Measurements from ENCODE around the gene TBC1D5.

Gene TBC1D5

GRCh38 chr3:17153209-17153608 lies 589.2 kb downstream of the TBC1D5 start:
- no peak overlapping the region for H3K4me3 ChIP-seq (ENCODE audit: low read depth, low read length)
- in situ Hi-C loops (cut with HindIII; ENCODE audit: low sequenced_read_pairs): no loop called here
- TF ChIP-seq CTCF (IDR thresholded peaks at IDR 0.05; ENCODE audit: low read depth, low read length): no peak
- no peak for DNase-seq (ENCODE audit: low read depth, low spot score)

GRCh38 chr3:17151598-17152373 lies 590.6 kb downstream of the TBC1D5 start:
- no peak for TF ChIP-seq CTCF (IDR thresholded peaks at IDR 0.05; ENCODE audit: low read depth, low read length)
- no peak overlapping the region for H3K4me3 ChIP-seq (ENCODE audit: low read depth, low read length)
- in situ Hi-C loops (cut with HindIII; ENCODE audit: low sequenced_read_pairs): no loop called here
- DNase-seq (ENCODE audit: low read depth, low spot score): no peak

GRCh38 chr3:17149076-17149475 lies 593.4 kb downstream of the TBC1D5 start:
- DNase-seq (ENCODE audit: low read depth, low spot score): no peak
- no peak overlapping the region for H3K4me3 ChIP-seq (ENCODE audit: low read depth, low read length)
- no peak for TF ChIP-seq CTCF (IDR thresholded peaks at IDR 0.05; ENCODE audit: low read depth, low read length)
- in situ Hi-C loops (cut with HindIII; ENCODE audit: low sequenced_read_pairs): no loop called here

- no peak overlapping the region for H3K4me3 ChIP-seq (ENCODE audit: low read depth, low read length)
- in situ Hi-C loops (cut with HindIII; ENCODE audit: low sequenced_read_pairs): no loop called here
- TF ChIP-seq CTCF (IDR thresholded peaks at IDR 0.05; ENCODE audit: low read depth, low read length): no peak
- no peak for DNase-seq (ENCODE audit: low read depth, low spot score)
These were observed 597.8 kb downstream of the TBC1D5 start for GRCh38 chr3:17144665-17144993.

- H3K4me3 ChIP-seq (ENCODE audit: low read depth, low read length): no peak overlapping the region
- in situ Hi-C loops (cut with HindIII; ENCODE audit: low sequenced_read_pairs): no loop called here
- no peak for DNase-seq (ENCODE audit: low read depth, low spot score)
- no peak for TF ChIP-seq CTCF (IDR thresholded peaks at IDR 0.05; ENCODE audit: low read depth, low read length)
These were observed 598.4 kb downstream of the TBC1D5 start for GRCh38 chr3:17143893-17144664.

GRCh38 chr3:17142516-17142915 lies 599.9 kb downstream of the TBC1D5 start:
- DNase-seq (ENCODE audit: low read depth, low spot score): no peak
- H3K4me3 ChIP-seq (ENCODE audit: low read depth, low read length): no peak overlapping the region
- TF ChIP-seq CTCF (IDR thresholded peaks at IDR 0.05; ENCODE audit: low read depth, low read length): no peak
- in situ Hi-C loops (cut with HindIII; ENCODE audit: low sequenced_read_pairs): no loop called here
